Measurements from ENCODE around the gene ZDHHC14.

The ZDHHC14 gene

DNA sequence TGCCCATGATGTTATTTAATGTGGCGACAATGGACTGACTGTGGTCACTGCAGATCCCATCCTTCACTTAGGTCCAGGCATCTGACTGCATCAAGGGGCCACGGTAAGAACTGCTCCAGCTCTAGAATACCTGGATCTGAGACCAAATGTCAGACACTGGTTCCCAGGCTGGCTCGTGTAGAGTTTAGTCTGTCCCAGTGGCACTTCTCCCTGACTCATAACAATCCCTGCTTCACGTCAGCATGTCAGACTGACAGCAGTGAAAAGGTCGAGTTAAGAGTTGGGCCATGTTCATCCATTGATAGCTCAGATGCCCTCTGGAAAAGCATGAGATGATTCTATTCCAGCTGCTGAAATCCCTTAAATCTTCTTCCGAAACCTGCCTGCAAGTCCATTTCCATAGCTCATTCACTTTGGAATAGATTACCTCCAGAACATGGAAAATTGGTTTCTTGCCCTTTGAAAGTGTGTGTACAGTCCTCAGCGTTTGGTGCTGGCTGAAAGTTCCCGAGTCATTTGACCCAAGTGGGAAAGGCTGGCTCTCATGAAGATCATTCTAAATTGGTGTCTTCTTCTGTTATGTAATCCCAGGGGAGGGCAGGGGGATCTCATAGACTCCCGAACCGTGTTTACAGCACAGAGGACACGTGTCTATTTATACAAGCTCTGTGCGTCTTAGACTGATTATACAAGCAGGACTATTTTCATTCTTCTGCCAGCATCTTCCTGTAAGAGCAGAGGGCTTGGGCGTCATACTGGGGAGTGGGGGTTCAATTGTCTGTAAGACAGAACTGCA lies 160.8 kb downstream of the ZDHHC14 start:
- H3K4me1 Mint-ChIP-seq (ENCODE audit: low read depth), result peaks cover 21% of the 10 kb centered on the region
- H3K27ac Mint-ChIP-seq, result no peak overlapping the region

GRCh38 chr6:157542414-157543160 lies 161.6 kb downstream of the ZDHHC14 start:
- H3K9me3 Mint-ChIP-seq, result no peaks in the 10 kb centered on the region

More for the DNA sequence above, 160.8 kb downstream of the ZDHHC14 start:
- H3K27me3 Mint-ChIP-seq (ENCODE audit: low read depth), result peaks cover 7% of the 10 kb centered on the region
- no peak overlapping the region for H3K4me3 Mint-ChIP-seq
- peaks cover 19% of the 10 kb centered on the region for H3K36me3 Mint-ChIP-seq (ENCODE audit: low read depth)
- no peaks in the 10 kb centered on the region for H3K9me3 Mint-ChIP-seq

DNA sequence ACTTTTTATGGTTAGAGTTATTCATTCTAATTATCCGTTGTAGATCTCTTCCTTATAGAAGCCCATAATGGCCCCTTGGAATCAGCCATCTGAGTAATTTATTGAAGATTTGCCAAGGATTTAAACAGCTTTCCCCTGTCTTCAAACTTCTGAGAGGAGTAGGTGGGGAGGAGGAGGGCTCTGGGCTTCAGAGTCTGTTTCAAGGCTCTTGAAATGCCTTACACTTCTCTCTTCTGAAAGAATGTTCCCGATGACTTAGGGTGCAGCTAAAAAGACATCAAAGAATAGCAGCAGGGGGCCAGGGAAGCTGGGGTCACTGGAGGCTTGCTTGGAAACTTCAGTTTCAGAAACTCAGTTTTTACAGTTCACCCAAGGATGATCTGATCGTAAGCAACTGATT lies 165.3 kb downstream of the ZDHHC14 start:
- H3K9me3 Mint-ChIP-seq, result no peaks in the 10 kb centered on the region
- H3K27ac Mint-ChIP-seq, result no peak overlapping the region
- H3K4me1 Mint-ChIP-seq (ENCODE audit: low read depth), result peaks cover 20% of the 10 kb centered on the region
- H3K27me3 Mint-ChIP-seq (ENCODE audit: low read depth), result peaks cover 8% of the 10 kb centered on the region
- H3K36me3 Mint-ChIP-seq (ENCODE audit: low read depth), result peaks cover 11% of the 10 kb centered on the region
- no peak overlapping the region for H3K4me3 Mint-ChIP-seq

More at GRCh38 chr6:157542414-157543160, 161.6 kb downstream of the ZDHHC14 start:
- H3K27me3 Mint-ChIP-seq (ENCODE audit: low read depth), result peaks cover 7% of the 10 kb centered on the region
- peaks cover 16% of the 10 kb centered on the region for H3K36me3 Mint-ChIP-seq (ENCODE audit: low read depth)
- no peak overlapping the region for H3K4me3 Mint-ChIP-seq
- no peak overlapping the region for H3K27ac Mint-ChIP-seq
- H3K4me1 Mint-ChIP-seq (ENCODE audit: low read depth), result peaks cover 14% of the 10 kb centered on the region

DNA sequence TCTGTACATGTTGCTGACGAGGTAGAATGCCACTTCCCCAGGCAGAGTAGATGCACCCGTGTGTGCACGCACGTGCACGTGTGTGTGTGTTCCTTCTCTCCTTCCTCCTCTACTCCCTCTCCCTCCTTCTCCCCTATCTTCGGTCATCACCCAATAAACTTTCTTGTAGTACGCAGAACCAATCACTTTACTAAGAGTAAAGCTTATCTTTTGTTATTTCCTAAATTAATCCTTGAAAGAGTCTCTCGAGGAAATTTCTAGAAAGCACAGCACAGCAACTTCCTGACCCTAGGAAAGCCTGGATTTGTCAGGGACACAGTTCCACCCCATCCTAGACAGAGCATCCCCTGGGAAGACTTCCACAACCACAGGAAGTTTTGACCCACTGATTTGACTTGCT lies 166.1 kb downstream of the ZDHHC14 start:
- H3K9me3 Mint-ChIP-seq, result no peaks in the 10 kb centered on the region
- H3K4me1 Mint-ChIP-seq (ENCODE audit: low read depth), result peaks cover 23% of the 10 kb centered on the region
- H3K4me3 Mint-ChIP-seq, result no peak overlapping the region
- no peak overlapping the region for H3K27ac Mint-ChIP-seq
- H3K27me3 Mint-ChIP-seq (ENCODE audit: low read depth), result peaks cover 11% of the 10 kb centered on the region
- H3K36me3 Mint-ChIP-seq (ENCODE audit: low read depth), result peaks cover 10% of the 10 kb centered on the region

GRCh38 chr6:157548635-157549467 lies 167.9 kb downstream of the ZDHHC14 start:
- H3K9me3 Mint-ChIP-seq, result no peaks in the 10 kb centered on the region
- H3K4me3 Mint-ChIP-seq, result no peak overlapping the region
- H3K27ac Mint-ChIP-seq, result no peak overlapping the region
- H3K4me1 Mint-ChIP-seq (ENCODE audit: low read depth), result peaks cover 23% of the 10 kb centered on the region
- peaks cover 23% of the 10 kb centered on the region for H3K27me3 Mint-ChIP-seq (ENCODE audit: low read depth)
- H3K36me3 Mint-ChIP-seq (ENCODE audit: low read depth), result peaks cover 6% of the 10 kb centered on the region

- no peak overlapping the region for H3K27ac Mint-ChIP-seq
- H3K4me1 Mint-ChIP-seq (ENCODE audit: low read depth), result peaks cover 23% of the 10 kb centered on the region
- H3K9me3 Mint-ChIP-seq, result no peaks in the 10 kb centered on the region
- H3K27me3 Mint-ChIP-seq (ENCODE audit: low read depth), result peaks cover 25% of the 10 kb centered on the region
- H3K36me3 Mint-ChIP-seq (ENCODE audit: low read depth), result peaks cover 6% of the 10 kb centered on the region
- no peak overlapping the region for H3K4me3 Mint-ChIP-seq
Measured at GRCh38 chr6:157549468-157549745, 168.4 kb downstream of the ZDHHC14 start.

- no peak overlapping the region for H3K4me3 Mint-ChIP-seq
- peaks cover 6% of the 10 kb centered on the region for H3K36me3 Mint-ChIP-seq (ENCODE audit: low read depth)
- H3K27me3 Mint-ChIP-seq (ENCODE audit: low read depth), result peaks cover 32% of the 10 kb centered on the region
- H3K27ac Mint-ChIP-seq, result peak overlapping the region; percentile 73
- H3K4me1 Mint-ChIP-seq (ENCODE audit: low read depth), result peaks cover 23% of the 10 kb centered on the region
- no peaks in the 10 kb centered on the region for H3K9me3 Mint-ChIP-seq
Measured at GRCh38 chr6:157550114-157550989, 169.4 kb downstream of the ZDHHC14 start.

- no peaks in the 10 kb centered on the region for H3K9me3 Mint-ChIP-seq
- no peak overlapping the region for H3K4me3 Mint-ChIP-seq
- H3K4me1 Mint-ChIP-seq (ENCODE audit: low read depth), result peaks cover 23% of the 10 kb centered on the region
- peaks cover 4% of the 10 kb centered on the region for H3K36me3 Mint-ChIP-seq (ENCODE audit: low read depth)
- H3K27me3 Mint-ChIP-seq (ENCODE audit: low read depth), result peaks cover 32% of the 10 kb centered on the region
- no peak overlapping the region for H3K27ac Mint-ChIP-seq
Measured at GRCh38 chr6:157551041-157551832, 170.2 kb downstream of the ZDHHC14 start.

DNA sequence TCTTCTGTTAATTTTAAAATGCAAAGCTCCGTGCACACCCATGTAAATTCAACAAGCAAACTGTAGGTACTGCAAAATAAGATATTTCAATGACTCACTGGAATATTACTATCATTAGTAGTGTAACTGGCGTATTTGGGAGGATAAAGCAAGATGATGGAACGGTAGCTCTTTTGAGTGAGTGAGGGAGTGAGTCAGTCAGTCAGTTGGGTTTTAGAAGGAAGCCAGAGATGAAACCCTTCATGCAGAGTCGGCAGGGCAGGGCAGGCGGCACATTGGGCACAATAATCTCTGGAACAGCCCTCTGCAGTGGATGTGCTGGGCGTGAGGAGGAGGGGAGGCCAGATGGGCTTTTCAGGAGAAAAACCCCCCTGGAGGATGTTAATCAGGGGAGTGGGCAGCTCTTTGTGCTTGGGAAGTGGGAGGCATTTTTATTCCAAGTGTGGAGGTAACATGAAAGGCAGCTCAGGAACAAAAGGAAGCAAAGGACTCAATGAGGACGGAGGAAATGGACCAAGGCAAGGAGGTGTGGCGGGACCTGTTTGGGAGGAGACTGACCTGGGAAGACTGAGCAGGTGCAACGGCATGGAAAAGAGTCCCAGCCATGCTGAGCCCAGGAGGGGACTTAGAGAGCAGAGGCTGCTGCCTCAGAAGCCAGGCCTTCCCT lies 171.2 kb downstream of the ZDHHC14 start:
- Mint-ChIP-seq H3K27ac (no peak overlapping the region), H3K4me1 (ENCODE audit: low read depth) (peaks cover 29% of the 10 kb centered on the region), H3K36me3 (ENCODE audit: low read depth) (peaks cover 4% of the 10 kb centered on the region), H3K4me3 (no peak overlapping the region), H3K27me3 (ENCODE audit: low read depth) (peaks cover 38% of the 10 kb centered on the region), H3K9me3 (no peaks in the 10 kb centered on the region)

- Mint-ChIP-seq H3K4me1 (ENCODE audit: low read depth) (peaks cover 36% of the 10 kb centered on the region), H3K27ac (no peak overlapping the region)
Measured at GRCh38 chr6:157552820-157553485, 172.0 kb downstream of the ZDHHC14 start.

GRCh38 chr6:157554747-157555146 lies 173.8 kb downstream of the ZDHHC14 start:
- Mint-ChIP-seq H3K36me3 (ENCODE audit: low read depth) (peaks cover 5% of the 10 kb centered on the region), H3K27me3 (ENCODE audit: low read depth) (peaks cover 47% of the 10 kb centered on the region), H3K4me1 (ENCODE audit: low read depth) (peaks cover 30% of the 10 kb centered on the region), H3K4me3 (no peak overlapping the region), H3K9me3 (no peaks in the 10 kb centered on the region), H3K27ac (no peak overlapping the region)

More at GRCh38 chr6:157552820-157553485, 172.0 kb downstream of the ZDHHC14 start:
- H3K36me3 Mint-ChIP-seq (ENCODE audit: low read depth), result peaks cover 4% of the 10 kb centered on the region
- no peaks in the 10 kb centered on the region for H3K9me3 Mint-ChIP-seq
- peaks cover 38% of the 10 kb centered on the region for H3K27me3 Mint-ChIP-seq (ENCODE audit: low read depth)
- no peak overlapping the region for H3K4me3 Mint-ChIP-seq

GRCh38 chr6:157555455-157556143 lies 174.6 kb downstream of the ZDHHC14 start:
- no peaks in the 10 kb centered on the region for H3K9me3 Mint-ChIP-seq
- H3K27me3 Mint-ChIP-seq (ENCODE audit: low read depth), result peaks cover 47% of the 10 kb centered on the region
- H3K4me3 Mint-ChIP-seq, result no peak overlapping the region
- peaks cover 22% of the 10 kb centered on the region for H3K4me1 Mint-ChIP-seq (ENCODE audit: low read depth)
- peaks cover 8% of the 10 kb centered on the region for H3K36me3 Mint-ChIP-seq (ENCODE audit: low read depth)
- no peak overlapping the region for H3K27ac Mint-ChIP-seq
